ENCODE data around the gene TMEM176A. TPM values are rescaled to one million over a fixed set of nuclear protein-coding genes. Genes with fewer than 3 reads are reported as not detected.

TMEM176A gene
- total and polyA plus RNA-seq, 2 of the 8 experiments (the other 6 are each of a cell fraction or from before 2014, with no cell fraction given), result 1.3 to 1.5 TPM

DNA sequence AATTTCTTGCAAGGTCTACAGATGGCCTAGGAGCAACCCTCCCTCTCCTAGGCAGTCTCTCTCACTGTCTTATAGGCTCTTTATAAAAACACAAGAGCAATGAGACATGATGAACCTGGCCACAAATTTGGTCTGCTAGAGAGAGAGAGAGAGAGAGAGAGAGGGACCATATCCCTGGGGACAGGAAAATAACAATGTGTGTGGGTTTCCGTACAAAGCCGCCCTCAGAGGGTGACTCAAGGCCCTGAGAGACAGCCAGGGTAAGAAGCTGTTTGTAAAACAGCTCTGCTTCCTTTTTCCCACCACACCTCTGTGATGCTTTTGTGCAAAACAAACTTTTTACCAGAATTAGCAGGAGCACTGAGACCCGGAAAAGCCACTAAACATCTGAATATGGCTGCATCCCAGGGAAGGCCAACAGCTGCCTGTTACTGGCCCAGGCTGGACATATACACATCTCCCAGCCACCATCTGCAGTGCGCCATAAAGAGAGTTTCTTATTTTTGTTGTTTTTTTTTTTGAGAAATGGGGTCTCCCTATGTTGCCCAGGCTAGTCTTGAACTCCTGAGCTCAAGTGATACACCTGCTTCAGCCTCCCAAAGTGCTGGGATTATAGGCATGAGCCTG is 45.0 kb upstream of the TMEM176A start:
- H3K79me2 ChIP-seq (ENCODE audit: control insufficient read depth in 1 of 2, insufficient read depth in 2 of 2, low read length in 2 of 2), result no peaks in the 10 kb centered on the region
- no peak overlapping the region for H3K56ac ChIP-seq (replicated peaks; ENCODE audit: insufficient read length, low read depth, low read length)
- no peak overlapping the region for H2AFZ ChIP-seq (ENCODE audit: low read length)
- CTCF ChIA-PET (ENCODE audit: partially characterized antibody), result interaction anchor here (0.6 to 1.5 kb wide), 12 partner anchors 9 to 470 kb away, joined by 3 to 8 read pairs (median 3); no protein-coding TSS in a partner anchor
- peaks cover 0 to 9% (median 3%) of the 10 kb centered on the region in 4 experiments; a peak in 3 of 7 replicates for H3K27me3 ChIP-seq (replicated peaks in 1 of 4; ENCODE audit: control insufficient read depth in 3 of 4, extremely low read depth in 1 of 4, insufficient read depth in 3 of 4, low read length in 3 of 4)
- no peaks in the 10 kb centered on the region for H3K36me3 ChIP-seq (ENCODE audit: control insufficient read depth in 2 of 4, insufficient read depth in 4 of 4, low read length in 3 of 4)
- no peaks in the 10 kb centered on the region for H3K23me2 ChIP-seq (ENCODE audit: low read depth, low read length)
- H3K18ac ChIP-seq (ENCODE audit: extremely low read depth, low read length), result no peak overlapping the region
- H4K91ac ChIP-seq (replicated peaks; ENCODE audit: insufficient read length, low read length), result no peak overlapping the region
- POLR2A ChIA-PET (ENCODE audit: partially characterized antibody), result no interaction called here
- no peaks in the 10 kb centered on the region for H3K79me1 ChIP-seq (ENCODE audit: low read depth, low read length)
- no peak overlapping the region for H3K4me3 ChIP-seq (ENCODE audit: extremely low read depth in 1 of 4, insufficient read depth in 2 of 4, low read depth in 3 of 4, low read length in 4 of 4)
- no peak overlapping the region for H3K23ac ChIP-seq (ENCODE audit: insufficient read length)
- H3K9ac ChIP-seq (replicated peaks in 1 of 4; ENCODE audit: extremely low read depth in 1 of 4, low read depth in 3 of 4, low read length in 3 of 4), result no peak overlapping the region
- H2BK15ac ChIP-seq (ENCODE audit: low read length), result no peak overlapping the region
- no peaks in the 10 kb centered on the region for H3K9me3 ChIP-seq (ENCODE audit: insufficient read depth in 2 of 2, low read depth in 1 of 2, low read length in 1 of 2)
- H3K4me2 ChIP-seq (ENCODE audit: insufficient read depth in 1 of 2, low read depth in 2 of 2, low read length in 2 of 2), result no peak overlapping the region
- no peak overlapping the region for H4K5ac ChIP-seq (ENCODE audit: insufficient read length, low read depth, low read length)
- no peak overlapping the region for H2AK5ac ChIP-seq (ENCODE audit: low read depth, low read length)
- no peak overlapping the region for H2BK5ac ChIP-seq (ENCODE audit: low read depth, low read length)
- no peak overlapping the region for H2BK12ac ChIP-seq (ENCODE audit: low read depth, low read length)
- 68% methylated on average over 3 of the region's 4 CpGs; no CpG with 5 or more reads in 1 of the 2 experiments for whole genome bisulfite sequencing, 2 experiments (ENCODE audit: extremely low coverage in 1 of 2, insufficient coverage in 1 of 2, insufficient read length in 1 of 2, insufficient replicate concordance in 2 of 2, low coverage in 1 of 2, low lambda C conversion rate in 2 of 2, missing lambda C conversion rate in 1 of 2)
- no peak overlapping the region for H2BK20ac ChIP-seq (ENCODE audit: low read length)
- H3K4me1 ChIP-seq (replicated peaks in 1 of 4; ENCODE audit: control insufficient read depth in 3 of 4, insufficient read depth in 4 of 4, low read length in 3 of 4), result no peaks in the 10 kb centered on the region
- DNase-seq (ENCODE audit: low read depth in 1 of 2, low spot score in 2 of 2) (no peak), FAIRE-seq (no peak)
- TF ChIP-seq RXRA (IDR thresholded peaks at IDR 0.05; ENCODE audit: insufficient read depth, low read depth, low read length) (no peak), RFX5 (IDR thresholded peaks at IDR 0.05; ENCODE audit: borderline replicate concordance, low read depth, low read length) (no peak)
- no peak overlapping the region for H2BK120ac ChIP-seq (replicated peaks; ENCODE audit: low read depth, low read length)
- H4K8ac ChIP-seq (ENCODE audit: extremely low read depth, insufficient read depth, low read length), result no peak overlapping the region
- H3K14ac ChIP-seq (ENCODE audit: insufficient read length), result no peak overlapping the region
- H3K4ac ChIP-seq (replicated peaks; ENCODE audit: insufficient read length, low read depth, low read length), result no peak overlapping the region
- no peak overlapping the region for H3K27ac ChIP-seq (ENCODE audit: low read depth, low read length)
- no peaks in the 10 kb centered on the region for H4K20me1 ChIP-seq (replicated peaks in 1 of 2; ENCODE audit: control insufficient read depth in 1 of 2, insufficient read depth in 2 of 2, low read length in 2 of 2)
